ENCODE measurements around the gene CISH.
A peak's percentile ranks its signal among the peaks of the same experiment; 100 is the strongest.

- TF ChIP-seq CTCF (IDR thresholded peaks at IDR 0.05) (peak in 1 of 3 experiments; percentile 8), POLR2A (IDR thresholded peaks at IDR 0.05) (no peak)
These were observed 784 bp upstream of the CISH start for GRCh38 chr3:50612234-50612882.

Data from testis (tissue), 2 donors.